Measurements from ENCODE around the gene GMEB1. TPM values are rescaled to one million over a fixed set of nuclear protein-coding genes. Genes with fewer than 3 reads are reported as not detected.
"Not testable (repeated sequence)": the region's sequence is repeated elsewhere in the genome, so short reads cannot be mapped to it uniquely, and the experiment has no call there.

Gene GMEB1
- total and polyA plus RNA-seq, 9 donors: 5.9 to 13.3 (median 9.9) TPM

- no peaks in the 10 kb centered on the region for H3K9me3 ChIP-seq (replicated peaks; ENCODE audit: control insufficient read depth, low read depth, low read length)
- no peak for DNase-seq
- H3K27me3 ChIP-seq (ENCODE audit: control insufficient read depth, insufficient read depth, low read length): no peaks in the 10 kb centered on the region
- peaks cover 31% of the 10 kb centered on the region for H3K4me1 ChIP-seq (ENCODE audit: control insufficient read depth, insufficient read depth, low read length)
- WGBS (ENCODE audit: insufficient coverage): 75% methylated on average over 1 of the region's 1 CpG
- no peaks in the 10 kb centered on the region for H3K36me3 ChIP-seq (ENCODE audit: control insufficient read depth, insufficient read depth, low read length)
- no peak overlapping the region for H3K4me3 ChIP-seq (ENCODE audit: low read length)
- H3K27ac ChIP-seq (ENCODE audit: low read length): no peak overlapping the region
These were observed 22.5 kb upstream of the GMEB1 start for GRCh38 chr1:28646040-28646439.

DNA sequence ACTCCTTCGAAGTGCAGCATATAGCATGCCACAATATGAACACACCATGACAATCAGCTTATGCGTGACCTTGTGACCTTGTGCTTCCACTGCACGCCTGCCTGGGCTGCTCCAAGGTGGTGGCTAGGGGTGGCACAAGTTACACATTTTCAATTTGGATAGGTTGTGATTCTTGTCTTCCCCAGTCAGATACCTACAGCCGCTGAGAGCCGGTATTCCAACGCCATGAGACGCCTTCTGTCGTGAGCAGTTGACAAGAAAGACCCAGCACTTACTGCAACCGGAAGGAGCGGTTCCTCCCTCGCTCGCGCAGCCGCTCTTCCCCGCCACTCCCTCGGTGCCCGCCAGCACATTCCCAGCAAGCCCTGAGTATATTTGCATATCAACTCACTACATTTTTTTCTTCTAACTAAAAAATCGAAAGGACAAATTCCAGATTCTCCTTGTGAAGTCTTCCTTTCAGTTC lies 20.5 kb upstream of the GMEB1 start:
- H3K36me3 ChIP-seq (ENCODE audit: control insufficient read depth, insufficient read depth, low read length): no peaks in the 10 kb centered on the region
- 0% methylated on average over 14 of the region's 18 CpGs for WGBS (ENCODE audit: insufficient coverage)
- peak overlapping the region; percentile 46 for H3K4me3 ChIP-seq (ENCODE audit: low read length)
- H3K27me3 ChIP-seq (ENCODE audit: control insufficient read depth, insufficient read depth, low read length): no peaks in the 10 kb centered on the region
- DNase-seq: peak; percentile 96
- H3K9me3 ChIP-seq (replicated peaks; ENCODE audit: control insufficient read depth, low read depth, low read length): no peaks in the 10 kb centered on the region
- peaks cover 24% of the 10 kb centered on the region for H3K4me1 ChIP-seq (ENCODE audit: control insufficient read depth, insufficient read depth, low read length)
- H3K27ac ChIP-seq (ENCODE audit: low read length): peak overlapping the region; percentile 97

DNA sequence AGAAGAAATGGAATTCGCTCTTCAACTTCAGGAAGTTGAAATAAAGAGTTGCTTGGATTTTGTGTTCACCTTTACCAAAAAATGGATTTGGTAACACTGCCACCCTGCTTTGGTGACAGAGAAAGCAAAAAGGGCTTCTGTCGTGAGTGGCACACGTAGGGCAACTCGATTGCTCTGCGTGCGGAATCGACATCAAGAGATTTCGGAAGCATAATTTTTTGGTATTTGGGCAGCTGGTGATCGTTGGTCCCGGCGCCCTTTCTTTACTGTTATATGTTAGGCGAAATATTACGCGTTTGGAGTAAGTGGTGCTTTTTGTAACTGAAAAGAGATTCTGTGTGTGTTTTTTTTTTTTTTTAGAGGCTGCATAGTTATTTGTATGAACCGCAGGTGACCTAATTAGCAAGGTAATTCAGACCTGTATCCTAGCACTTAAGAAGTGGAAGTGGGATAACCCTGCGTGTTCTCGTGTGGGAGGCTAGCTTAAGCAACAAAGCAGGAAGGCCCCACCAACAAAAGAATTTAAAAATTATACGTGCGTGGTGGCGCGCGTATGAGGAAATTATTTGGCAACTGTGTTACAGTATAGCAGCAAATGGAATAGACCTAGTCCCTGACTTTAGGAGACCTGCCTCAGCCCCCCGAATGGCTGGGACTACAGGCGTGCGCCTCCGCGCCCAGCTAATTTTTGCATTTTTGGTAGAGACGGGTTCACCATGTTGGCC lies 19.9 kb upstream of the GMEB1 start, which contains the start of gene RNU11:
RNU11 (plus strand) TSS at position 127 of the 725 bp plus-strand sequence.
- 4% methylated on average over 20 of the region's 28 CpGs for WGBS (ENCODE audit: insufficient coverage)

GRCh38 chr1:28653063-28653462 lies 15.5 kb upstream of the GMEB1 start:
- not testable (repeated sequence) for DNase-seq; H3K4me1 ChIP-seq (ENCODE audit: control insufficient read depth, insufficient read depth, low read length); H3K36me3 ChIP-seq (ENCODE audit: control insufficient read depth, insufficient read depth, low read length); H3K27me3 ChIP-seq (ENCODE audit: control insufficient read depth, insufficient read depth, low read length); H3K27ac ChIP-seq (ENCODE audit: low read length); H3K4me3 ChIP-seq (ENCODE audit: low read length); H3K9me3 ChIP-seq (replicated peaks; ENCODE audit: control insufficient read depth, low read depth, low read length)
- WGBS (ENCODE audit: insufficient coverage): 87% methylated on average over 3 of the region's 13 CpGs

More for the DNA sequence above, 19.9 kb upstream of the GMEB1 start, which contains the start of gene RNU11:
- peak; percentile 99 for DNase-seq
- H3K4me3 ChIP-seq (ENCODE audit: low read length): peak within 1 kb of the TSS; percentile 46
- peaks cover 22% of the 10 kb centered on the region for H3K4me1 ChIP-seq (ENCODE audit: control insufficient read depth, insufficient read depth, low read length)
- H3K9me3 ChIP-seq (replicated peaks; ENCODE audit: control insufficient read depth, low read depth, low read length): no peaks in the 10 kb centered on the region
- H3K36me3 ChIP-seq (ENCODE audit: control insufficient read depth, insufficient read depth, low read length): no peaks in the 10 kb centered on the region
- H3K27ac ChIP-seq (ENCODE audit: low read length): peak within 1 kb of the TSS; percentile 97
- H3K27me3 ChIP-seq (ENCODE audit: control insufficient read depth, insufficient read depth, low read length): no peaks in the 10 kb centered on the region

- WGBS (ENCODE audit: insufficient coverage): 65% methylated on average over 2 of the region's 3 CpGs
- not testable (repeated sequence) for H3K27ac ChIP-seq (ENCODE audit: low read length)
These were observed 14.7 kb upstream of the GMEB1 start for GRCh38 chr1:28653870-28654269.

GRCh38 chr1:28655448-28656311 lies 12.9 kb upstream of the GMEB1 start:
- H3K9me3 ChIP-seq (replicated peaks; ENCODE audit: control insufficient read depth, low read depth, low read length); H3K4me3 ChIP-seq (ENCODE audit: low read length); H3K27me3 ChIP-seq (ENCODE audit: control insufficient read depth, insufficient read depth, low read length); H3K27ac ChIP-seq (ENCODE audit: low read length); H3K4me1 ChIP-seq (ENCODE audit: control insufficient read depth, insufficient read depth, low read length); DNase-seq; H3K36me3 ChIP-seq (ENCODE audit: control insufficient read depth, insufficient read depth, low read length): not testable (repeated sequence)
- 80% methylated on average over 1 of the region's 10 CpGs for whole genome bisulfite sequencing (ENCODE audit: insufficient coverage)

More at GRCh38 chr1:28653870-28654269, 14.7 kb upstream of the GMEB1 start:
- DNase-seq: peak; percentile 16
- not testable (repeated sequence) for H3K9me3 ChIP-seq (replicated peaks; ENCODE audit: control insufficient read depth, low read depth, low read length); H3K4me1 ChIP-seq (ENCODE audit: control insufficient read depth, insufficient read depth, low read length); H3K27me3 ChIP-seq (ENCODE audit: control insufficient read depth, insufficient read depth, low read length); H3K36me3 ChIP-seq (ENCODE audit: control insufficient read depth, insufficient read depth, low read length); H3K4me3 ChIP-seq (ENCODE audit: low read length)

GRCh38 chr1:28656335-28656734 lies 12.2 kb upstream of the GMEB1 start:
- H3K4me1 ChIP-seq (ENCODE audit: control insufficient read depth, insufficient read depth, low read length): no peaks in the 10 kb centered on the region

GRCh38 chr1:28663871-28664470 lies 4.6 kb upstream of the GMEB1 start:
- no peak for DNase-seq
- Histone ChIP-seq H3K36me3 (ENCODE audit: control insufficient read depth, insufficient read depth, low read length) (no peaks in the 10 kb centered on the region), H3K4me3 (ENCODE audit: low read length) (no peak overlapping the region), H3K9me3 (replicated peaks; ENCODE audit: control insufficient read depth, low read depth, low read length) (no peaks in the 10 kb centered on the region), H3K4me1 (ENCODE audit: control insufficient read depth, insufficient read depth, low read length) (peaks cover 10% of the 10 kb centered on the region), H3K27me3 (ENCODE audit: control insufficient read depth, insufficient read depth, low read length) (no peaks in the 10 kb centered on the region), H3K27ac (ENCODE audit: low read length) (no peak overlapping the region)
- WGBS (ENCODE audit: insufficient coverage): 68% methylated on average over 2 of the region's 7 CpGs

More at GRCh38 chr1:28656335-28656734, 12.2 kb upstream of the GMEB1 start:
- 97% methylated on average over 4 of the region's 6 CpGs for WGBS (ENCODE audit: insufficient coverage)
- no peak overlapping the region for H3K4me3 ChIP-seq (ENCODE audit: low read length)
- H3K36me3 ChIP-seq (ENCODE audit: control insufficient read depth, insufficient read depth, low read length): no peaks in the 10 kb centered on the region
- no peak overlapping the region for H3K27ac ChIP-seq (ENCODE audit: low read length)
- H3K27me3 ChIP-seq (ENCODE audit: control insufficient read depth, insufficient read depth, low read length): no peaks in the 10 kb centered on the region
- DNase-seq: no peak
- no peaks in the 10 kb centered on the region for H3K9me3 ChIP-seq (replicated peaks; ENCODE audit: control insufficient read depth, low read depth, low read length)

DNA sequence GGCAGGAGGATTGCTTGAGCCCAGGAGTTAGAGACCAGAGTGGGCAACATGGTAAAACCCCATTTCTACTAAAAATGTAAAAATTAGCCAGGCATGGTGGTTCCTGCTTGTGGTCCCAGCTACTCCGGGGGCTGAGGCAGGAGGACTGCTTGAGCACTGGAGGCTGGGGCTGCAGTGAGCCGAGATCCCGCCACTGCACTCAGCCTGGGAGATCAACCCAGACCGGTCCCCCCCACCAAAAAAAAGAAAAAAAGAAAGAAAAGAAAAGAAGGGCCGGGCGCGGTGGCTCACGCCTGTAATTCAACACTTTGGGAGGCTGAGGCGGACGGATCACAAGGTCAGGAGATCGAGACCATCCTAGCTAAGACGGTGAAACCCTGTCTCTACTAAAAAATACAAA lies 1.8 kb upstream of the GMEB1 start:
- Histone ChIP-seq H3K27ac (ENCODE audit: low read length) (no peak overlapping the region), H3K9me3 (replicated peaks; ENCODE audit: control insufficient read depth, low read depth, low read length) (no peaks in the 10 kb centered on the region), H3K27me3 (ENCODE audit: control insufficient read depth, insufficient read depth, low read length) (no peaks in the 10 kb centered on the region), H3K4me3 (ENCODE audit: low read length) (no peak overlapping the region), H3K4me1 (ENCODE audit: control insufficient read depth, insufficient read depth, low read length) (peaks cover 16% of the 10 kb centered on the region), H3K36me3 (ENCODE audit: control insufficient read depth, insufficient read depth, low read length) (no peaks in the 10 kb centered on the region)
- no peak for DNase-seq
- WGBS (ENCODE audit: insufficient coverage): no CpG with 5 or more reads among the region's 12 CpGs

All from muscle of leg (tissue), 11 donors.